ENCODE data around the gene DPEP1.
"Not testable (repeated sequence)": the region's sequence is repeated elsewhere in the genome, so short reads cannot be mapped to it uniquely, and the experiment has no call there.

DPEP1 gene

GRCh38 chr16:89584768-89585549 is 28.5 kb upstream of the DPEP1 start:
- no peaks in the 10 kb centered on the region for H3K27me3 Mint-ChIP-seq
- DNase-seq: no peak
- no peak overlapping the region for H3K27ac Mint-ChIP-seq
- no peaks in the 10 kb centered on the region for H3K4me1 Mint-ChIP-seq (ENCODE audit: low read depth)
- no peaks in the 10 kb centered on the region for H3K9me3 Mint-ChIP-seq
- no peak overlapping the region for H3K4me3 Mint-ChIP-seq
- H3K36me3 Mint-ChIP-seq (ENCODE audit: low read depth): peaks cover 3% of the 10 kb centered on the region

- DNase-seq: no peak
- H3K27me3 Mint-ChIP-seq: no peaks in the 10 kb centered on the region
- no peaks in the 10 kb centered on the region for H3K9me3 Mint-ChIP-seq
- no peak overlapping the region for H3K4me3 Mint-ChIP-seq
- H3K36me3 Mint-ChIP-seq (ENCODE audit: low read depth): peaks cover 3% of the 10 kb centered on the region
- no peaks in the 10 kb centered on the region for H3K4me1 Mint-ChIP-seq (ENCODE audit: low read depth)
- no peak overlapping the region for H3K27ac Mint-ChIP-seq
Observed at GRCh38 chr16:89586218-89586617, 27.2 kb upstream of the DPEP1 start.

GRCh38 chr16:89586853-89587252 is 26.6 kb upstream of the DPEP1 start:
- H3K27me3 Mint-ChIP-seq: no peaks in the 10 kb centered on the region
- H3K36me3 Mint-ChIP-seq (ENCODE audit: low read depth): peaks cover 3% of the 10 kb centered on the region
- no peaks in the 10 kb centered on the region for H3K4me1 Mint-ChIP-seq (ENCODE audit: low read depth)
- H3K27ac Mint-ChIP-seq: no peak overlapping the region
- DNase-seq: no peak
- H3K4me3 Mint-ChIP-seq: no peak overlapping the region
- H3K9me3 Mint-ChIP-seq: no peaks in the 10 kb centered on the region

GRCh38 chr16:89587676-89588075 is 25.8 kb upstream of the DPEP1 start:
- not testable (repeated sequence) for H3K27me3 Mint-ChIP-seq

GRCh38 chr16:89588413-89589109 is 24.9 kb upstream of the DPEP1 start:
- H3K9me3 Mint-ChIP-seq: no peaks in the 10 kb centered on the region
- no peak for DNase-seq
- no peaks in the 10 kb centered on the region for H3K27me3 Mint-ChIP-seq
- H3K27ac Mint-ChIP-seq: no peak overlapping the region
- no peak overlapping the region for H3K4me3 Mint-ChIP-seq
- peaks cover 3% of the 10 kb centered on the region for H3K36me3 Mint-ChIP-seq (ENCODE audit: low read depth)
- H3K4me1 Mint-ChIP-seq (ENCODE audit: low read depth): peaks cover 4% of the 10 kb centered on the region

More at GRCh38 chr16:89587676-89588075, 25.8 kb upstream of the DPEP1 start:
- H3K27ac Mint-ChIP-seq; H3K4me1 Mint-ChIP-seq (ENCODE audit: low read depth); DNase-seq; H3K36me3 Mint-ChIP-seq (ENCODE audit: low read depth); H3K4me3 Mint-ChIP-seq; H3K9me3 Mint-ChIP-seq: not testable (repeated sequence)

GRCh38 chr16:89589241-89589926 is 24.1 kb upstream of the DPEP1 start:
- DNase-seq: no peak
- Mint-ChIP-seq H3K4me3 (no peak overlapping the region), H3K27ac (no peak overlapping the region), H3K9me3 (no peaks in the 10 kb centered on the region), H3K27me3 (no peaks in the 10 kb centered on the region), H3K4me1 (ENCODE audit: low read depth) (peaks cover 12% of the 10 kb centered on the region), H3K36me3 (ENCODE audit: low read depth) (peaks cover 3% of the 10 kb centered on the region)

- H3K36me3 Mint-ChIP-seq (ENCODE audit: low read depth): no peaks in the 10 kb centered on the region
- DNase-seq: no peak
- no peaks in the 10 kb centered on the region for H3K9me3 Mint-ChIP-seq
- H3K4me3 Mint-ChIP-seq: no peak overlapping the region
- H3K4me1 Mint-ChIP-seq (ENCODE audit: low read depth): peaks cover 13% of the 10 kb centered on the region
- H3K27me3 Mint-ChIP-seq: no peaks in the 10 kb centered on the region
- H3K27ac Mint-ChIP-seq: no peak overlapping the region
Observed at GRCh38 chr16:89593841-89594240, 19.6 kb upstream of the DPEP1 start.

GRCh38 chr16:89595330-89596060 is 17.9 kb upstream of the DPEP1 start:
- no peak overlapping the region for H3K27ac Mint-ChIP-seq
- no peak overlapping the region for H3K4me3 Mint-ChIP-seq
- no peak for DNase-seq
- H3K4me1 Mint-ChIP-seq (ENCODE audit: low read depth): peaks cover 13% of the 10 kb centered on the region
- no peaks in the 10 kb centered on the region for H3K36me3 Mint-ChIP-seq (ENCODE audit: low read depth)
- no peaks in the 10 kb centered on the region for H3K27me3 Mint-ChIP-seq
- H3K9me3 Mint-ChIP-seq: no peaks in the 10 kb centered on the region

GRCh38 chr16:89596061-89596689 is 17.3 kb upstream of the DPEP1 start:
- no peak overlapping the region for H3K27ac Mint-ChIP-seq
- no peak overlapping the region for H3K4me3 Mint-ChIP-seq
- peaks cover 13% of the 10 kb centered on the region for H3K4me1 Mint-ChIP-seq (ENCODE audit: low read depth)
- no peaks in the 10 kb centered on the region for H3K36me3 Mint-ChIP-seq (ENCODE audit: low read depth)
- DNase-seq: no peak
- H3K9me3 Mint-ChIP-seq: no peaks in the 10 kb centered on the region
- no peaks in the 10 kb centered on the region for H3K27me3 Mint-ChIP-seq

GRCh38 chr16:89596957-89597649 is 16.3 kb upstream of the DPEP1 start:
- H3K27ac Mint-ChIP-seq: no peak overlapping the region
- no peaks in the 10 kb centered on the region for H3K36me3 Mint-ChIP-seq (ENCODE audit: low read depth)
- H3K9me3 Mint-ChIP-seq: no peaks in the 10 kb centered on the region
- H3K4me3 Mint-ChIP-seq: no peak overlapping the region
- peaks cover 15% of the 10 kb centered on the region for H3K4me1 Mint-ChIP-seq (ENCODE audit: low read depth)
- DNase-seq: no peak
- no peaks in the 10 kb centered on the region for H3K27me3 Mint-ChIP-seq

GRCh38 chr16:89598199-89598598 is 15.2 kb upstream of the DPEP1 start:
- no peak for DNase-seq
- H3K9me3 Mint-ChIP-seq: no peaks in the 10 kb centered on the region
- H3K27me3 Mint-ChIP-seq: no peaks in the 10 kb centered on the region
- H3K4me1 Mint-ChIP-seq (ENCODE audit: low read depth): peaks cover 24% of the 10 kb centered on the region
- H3K36me3 Mint-ChIP-seq (ENCODE audit: low read depth): no peaks in the 10 kb centered on the region
- no peak overlapping the region for H3K4me3 Mint-ChIP-seq
- no peak overlapping the region for H3K27ac Mint-ChIP-seq

GRCh38 chr16:89599451-89599858 is 14.0 kb upstream of the DPEP1 start:
- Mint-ChIP-seq H3K4me1 (ENCODE audit: low read depth) (peaks cover 15% of the 10 kb centered on the region), H3K9me3 (no peaks in the 10 kb centered on the region), H3K36me3 (ENCODE audit: low read depth) (no peaks in the 10 kb centered on the region), H3K4me3 (no peak overlapping the region), H3K27me3 (no peaks in the 10 kb centered on the region), H3K27ac (no peak overlapping the region)
- DNase-seq: no peak

- Mint-ChIP-seq H3K27ac (no peak overlapping the region), H3K9me3 (no peaks in the 10 kb centered on the region), H3K36me3 (ENCODE audit: low read depth) (no peaks in the 10 kb centered on the region), H3K4me1 (ENCODE audit: low read depth) (peaks cover 15% of the 10 kb centered on the region), H3K27me3 (no peaks in the 10 kb centered on the region), H3K4me3 (no peak overlapping the region)
- DNase-seq: no peak
Observed at GRCh38 chr16:89599902-89600301, 13.5 kb upstream of the DPEP1 start.

GRCh38 chr16:89600427-89600826 is 13.0 kb upstream of the DPEP1 start:
- Mint-ChIP-seq H3K4me1 (ENCODE audit: low read depth) (peaks cover 15% of the 10 kb centered on the region), H3K36me3 (ENCODE audit: low read depth) (no peaks in the 10 kb centered on the region), H3K4me3 (no peak overlapping the region), H3K27ac (no peak overlapping the region), H3K27me3 (no peaks in the 10 kb centered on the region), H3K9me3 (no peaks in the 10 kb centered on the region)
- DNase-seq: no peak

Data from activated T-cell treated with anti-CD3 and anti-CD28 coated beads, Interleukin-2, amount 50 U/mL, for 24 hours (primary cell).